B cell (primary cell): ENCODE measurements around the gene SIL1. TPM values are rescaled to one million over a fixed set of nuclear protein-coding genes. Genes with fewer than 3 reads are reported as not detected.

Experiments
- ATAC-seq: fragments of 200-7000 bp; cut with Tn5 transposase; one replicate; pipeline ENCODE4 v1.10.0; 2021; ENCODE audit warnings: low read depth, mild to moderate bottlenecking, moderate number of reproducible peaks, moderate library complexity
- CTCF ChIA-PET: fragments of 350-600 bp; sonication (Branson Sonifier 250); formaldehyde crosslinking; loops from one replicate; lab custom pipeline; 2021; ENCODE audit warnings: antibody characterized with exemption, inconsistent platforms; lab: Charles Lee
- POLR2A ChIA-PET: fragments of 350-600 bp; sonication (Branson Sonifier 250); formaldehyde crosslinking; loops from one replicate; lab custom pipeline; 2021; ENCODE audit warnings: antibody characterized with exemption; lab: Charles Lee
- DNase-seq: peaks from one replicate; pipeline ENCODE4 v3.0.0; 2013
- H2AFZ ChIP-seq: 2 replicates; pipeline ENCODE4 v1.6.1; 2012; ENCODE audit warnings: mild to moderate bottlenecking, low read depth, low read length; ENCODE audit not compliant: insufficient read depth, poor library complexity, severe bottlenecking
- H3K27ac ChIP-seq, 2 donors: 1 replicate in 1 of 2; 2 replicates in 1 of 2; pipeline ENCODE4 v1.5.1; 2012 to 2013; ENCODE audit warnings: low read length in 2 of 2, mild to moderate bottlenecking in 2 of 2, moderate library complexity in 1 of 2
- H3K27me3 ChIP-seq, 4 experiments: fragments of 200-600 bp in 1 of 4; sonication (generic) in 1 of 4; replicated peaks in 1 of 4; 1 replicate in 2 of 4; 2 replicates in 2 of 4; pipeline versions ENCODE4 v1.6.1 to v1.7.0; 2013 to 2016; ENCODE audit warnings: low read length in 3 of 4, mild to moderate bottlenecking in 2 of 4, mixed read lengths in 1 of 4, moderate library complexity in 1 of 4; ENCODE audit not compliant: insufficient read depth in 4 of 4, control insufficient read depth in 3 of 4; ENCODE audit errors: control extremely low read depth in 1 of 4
- H3K36me3 ChIP-seq, 2 experiments: replicated peaks in 1 of 2; 1 replicate in 1 of 2; 2 replicates in 1 of 2; pipeline versions ENCODE4 v1.6.1 to v1.7.1; 2013; ENCODE audit warnings: low read length in 1 of 2; ENCODE audit not compliant: insufficient read depth in 2 of 2, control insufficient read depth in 1 of 2; ENCODE audit errors: control extremely low read depth in 1 of 2, extremely low read depth in 1 of 2
- H3K4me1 ChIP-seq, 2 donors: fragments of 200-600 bp in 1 of 2; sonication (generic) in 1 of 2; 1 replicate in 1 of 2; 2 replicates in 1 of 2; pipeline versions ENCODE4 v1.5.1 to v1.6.1; 2013 to 2017; ENCODE audit warnings: low read length in 2 of 2; ENCODE audit not compliant: control insufficient read depth in 2 of 2, insufficient read depth in 2 of 2
- H3K4me2 ChIP-seq: replicated peaks from 2 replicates; pipeline ENCODE3; 2012; ENCODE audit warnings: mild to moderate bottlenecking, low read depth, low read length; ENCODE audit not compliant: poor library complexity, severe bottlenecking
- H3K4me3 ChIP-seq, 5 experiments: fragments of 200-600 bp in 1 of 5; sonication (generic) in 1 of 5; 1 replicate in 3 of 5; 2 replicates in 2 of 5; pipeline versions ENCODE4 v1.5.1 to v1.7.0; 2011 to 2016; ENCODE audit warnings: low read length in 4 of 5, mild to moderate bottlenecking in 4 of 5, low read depth in 2 of 5, control low read depth in 1 of 5, moderate library complexity in 1 of 5; ENCODE audit not compliant: insufficient read depth in 1 of 5; ENCODE audit errors: control extremely low read depth in 1 of 5, extremely low read depth in 1 of 5
- H3K79me2 ChIP-seq: fragments of 200-600 bp; sonication (generic); one replicate; pipeline ENCODE4 v1.6.0; 2016; ENCODE audit warnings: low read length; ENCODE audit not compliant: control insufficient read depth, insufficient read depth
- H3K9ac ChIP-seq: fragments of 200-600 bp; sonication (generic); 2 replicates; pipeline ENCODE4 v1.6.1; 2017; ENCODE audit warnings: mild to moderate bottlenecking, low read length, moderate library complexity
- H3K9me3 ChIP-seq, 3 donors: one replicate each; pipeline versions ENCODE4 v1.6.1 to v1.7.1; 2013; ENCODE audit warnings: low read length in 2 of 3; ENCODE audit not compliant: control insufficient read depth in 2 of 3, insufficient read depth in 1 of 3; ENCODE audit errors: control extremely low read depth in 1 of 3
- H4K20me1 ChIP-seq: 2 replicates; pipeline ENCODE4 v1.6.0; 2012; ENCODE audit warnings: mild to moderate bottlenecking, low read length; ENCODE audit not compliant: insufficient read depth, control insufficient read depth, poor library complexity, severe bottlenecking
- H3K27ac Mint-ChIP-seq: one replicate; pipeline ENCODE4 v1.8.0; 2021; ENCODE audit warnings: mixed read lengths
- H3K27me3 Mint-ChIP-seq: one replicate; pipeline ENCODE4 v1.8.0; 2021; ENCODE audit warnings: mixed read lengths
- H3K4me1 Mint-ChIP-seq: one replicate; pipeline ENCODE4 v1.8.0; 2021; ENCODE audit warnings: mixed read lengths
- H3K4me3 Mint-ChIP-seq: one replicate; pipeline ENCODE4 v1.8.0; 2021; ENCODE audit warnings: mixed read lengths
- H3K9me3 Mint-ChIP-seq: one replicate; pipeline ENCODE4 v1.8.0; 2022; ENCODE audit warnings: mixed read lengths; ENCODE audit not compliant: insufficient read depth
- EZH2 ChIP-seq: IDR thresholded peaks from 2 replicates; pipeline ENCODE4 v1.6.1; 2012; ENCODE audit warnings: borderline replicate concordance, low read depth, mild to moderate bottlenecking, moderate library complexity, low read length; ENCODE audit not compliant: insufficient read depth, poor library complexity, severe bottlenecking
- WGBS: methylation state at CpG from one replicate; pipeline ENCODE4 v1.1.5; 2013; ENCODE audit warnings: missing lambda C conversion rate; ENCODE audit not compliant: insufficient coverage; 5-methylcytosine and 5-hydroxymethylcytosine counted together
- intact Hi-C: fragments of 100-400 bp; cut with micrococcal nuclease; formaldehyde crosslinking; loops from one replicate; pipeline ENCODE4 v1.10.0; 2022
- polyA plus RNA-seq: library from polyadenylated mRNA; depleted of rRNA; stranded (reverse); fragments of >200 nt; gene quantifications from 2 replicates; pipeline ENCODE4 v1.2.3, GENCODE V29; 2012
- total RNA-seq, 2 donors: library from RNA; stranded (reverse); fragments of 120-200 nt in 1 of 2; gene quantifications; 1 replicate in 1 of 2; 2 replicates in 1 of 2; pipeline versions ENCODE4 v1.2.3 to v1.2.4, GENCODE V29; 2013 to 2022
- TF ChIP-seq, protein P1 (sequence below): fragments of 200-600 bp; IDR thresholded peaks from one replicate; pipeline ENCODE4 v1.8.0; 2022; ENCODE audit warnings: antibody characterized with exemption, mild to moderate bottlenecking

Gene SIL1
- total and polyA plus RNA-seq, 2 donors (not counting 1 experiment from before 2014, with no cell fraction given): 16.9 to 19.8 TPM

GRCh38 chr5:138975098-138975847, 222.9 kb downstream of the SIL1 start:
- Histone ChIP-seq H4K20me1 (no peaks in the 10 kb centered on the region), H3K27ac (no peak overlapping the region), H3K9me3 (no peaks in the 10 kb centered on the region), H3K79me2 (no peaks in the 10 kb centered on the region), H3K4me2 (no peak overlapping the region), H3K36me3 (no peaks in the 10 kb centered on the region), H2AFZ (no peak overlapping the region), H3K9ac (no peak overlapping the region), H3K27me3 (no peaks in the 10 kb centered on the region), H3K4me1 (no peaks in the 10 kb centered on the region), H3K4me3 (no peak overlapping the region)
- Mint-ChIP-seq H3K27me3 (no peaks in the 10 kb centered on the region), H3K4me3 (no peak overlapping the region), H3K4me1 (no peaks in the 10 kb centered on the region), H3K27ac (no peak overlapping the region), H3K9me3 (no peaks in the 10 kb centered on the region)
- DNase-seq (no peak), ATAC-seq (no peak)
- ChIA-PET POLR2A (no interaction called here), CTCF (no interaction called here)
- intact Hi-C loops: no loop called here
- 86% methylated on average over 7 of the region's 10 CpGs for WGBS
- TF ChIP-seq EZH2: no peak
- TF ChIP-seq, protein P1, sequence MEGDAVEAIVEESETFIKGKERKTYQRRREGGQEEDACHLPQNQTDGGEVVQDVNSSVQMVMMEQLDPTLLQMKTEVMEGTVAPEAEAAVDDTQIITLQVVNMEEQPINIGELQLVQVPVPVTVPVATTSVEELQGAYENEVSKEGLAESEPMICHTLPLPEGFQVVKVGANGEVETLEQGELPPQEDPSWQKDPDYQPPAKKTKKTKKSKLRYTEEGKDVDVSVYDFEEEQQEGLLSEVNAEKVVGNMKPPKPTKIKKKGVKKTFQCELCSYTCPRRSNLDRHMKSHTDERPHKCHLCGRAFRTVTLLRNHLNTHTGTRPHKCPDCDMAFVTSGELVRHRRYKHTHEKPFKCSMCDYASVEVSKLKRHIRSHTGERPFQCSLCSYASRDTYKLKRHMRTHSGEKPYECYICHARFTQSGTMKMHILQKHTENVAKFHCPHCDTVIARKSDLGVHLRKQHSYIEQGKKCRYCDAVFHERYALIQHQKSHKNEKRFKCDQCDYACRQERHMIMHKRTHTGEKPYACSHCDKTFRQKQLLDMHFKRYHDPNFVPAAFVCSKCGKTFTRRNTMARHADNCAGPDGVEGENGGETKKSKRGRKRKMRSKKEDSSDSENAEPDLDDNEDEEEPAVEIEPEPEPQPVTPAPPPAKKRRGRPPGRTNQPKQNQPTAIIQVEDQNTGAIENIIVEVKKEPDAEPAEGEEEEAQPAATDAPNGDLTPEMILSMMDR: no peak

- Histone ChIP-seq H4K20me1 (no peaks in the 10 kb centered on the region), H2AFZ (no peak overlapping the region), H3K27ac (no peak overlapping the region), H3K4me2 (no peak overlapping the region), H3K79me2 (no peaks in the 10 kb centered on the region), H3K4me3 (no peak overlapping the region), H3K9ac (no peak overlapping the region), H3K4me1 (no peaks in the 10 kb centered on the region), H3K27me3 (no peaks in the 10 kb centered on the region), H3K36me3 (no peaks in the 10 kb centered on the region), H3K9me3 (no peaks in the 10 kb centered on the region)
- TF ChIP-seq EZH2: no peak
- TF ChIP-seq, protein P1: no peak
- no peak for ATAC-seq
- Mint-ChIP-seq H3K27ac (no peak overlapping the region), H3K4me3 (no peak overlapping the region), H3K4me1 (no peaks in the 10 kb centered on the region), H3K27me3 (no peaks in the 10 kb centered on the region), H3K9me3 (no peaks in the 10 kb centered on the region)
- intact Hi-C loops: no loop called here
- 100% methylated on average over 3 of the region's 8 CpGs for WGBS
- no peak for DNase-seq
- POLR2A ChIA-PET: no interaction called here
- CTCF ChIA-PET: no interaction called here
Observed at GRCh38 chr5:138974227-138975063, 223.7 kb downstream of the SIL1 start.
